Renal cortex interstitium (tissue), 11 donors: ENCODE measurements around the gene ALDH1L2. TPM values are rescaled to one million over a fixed set of nuclear protein-coding genes. Genes with fewer than 3 reads are reported as not detected.

Source experiments
- DNase-seq, 11 donors: peaks; one replicate each; pipeline ENCODE4 v3.0.0-alpha.2; 2013; ENCODE audit warnings: low read depth in 9 of 11, low spot score in 4 of 11; ENCODE audit errors: extremely low read depth in 1 of 11
- polyA plus RNA-seq, 3 donors: library from polyadenylated mRNA; unstranded; fragments of 120-200 nt; gene quantifications; one replicate each; pipeline ENCODE4 v1.2.1, GENCODE V29; 2013; ENCODE audit not compliant: insufficient read length in 3 of 3

The ALDH1L2 gene
- polyA plus RNA-seq, 3 donors = 0.53 to 1.5 (median 0.78) TPM

DNA sequence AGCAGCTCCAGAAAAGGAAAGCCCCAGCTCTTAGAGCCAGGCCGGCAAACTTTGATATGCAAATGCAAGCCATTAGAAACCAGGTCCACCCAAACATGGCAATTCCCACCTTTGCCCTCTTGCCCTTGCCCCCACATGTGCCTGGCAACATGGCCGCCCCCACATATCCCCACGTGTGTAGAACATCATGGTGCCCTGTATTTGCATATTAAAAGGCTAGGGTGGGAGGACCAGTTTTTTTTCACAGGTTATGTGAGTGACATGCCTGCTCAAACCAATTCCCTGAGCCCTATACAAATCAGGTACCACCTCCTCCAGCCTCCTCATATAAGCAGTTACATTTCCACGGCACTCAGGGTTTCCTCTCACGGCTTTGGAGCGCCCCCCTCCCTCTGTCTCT lies 6.1 kb upstream of the ALDH1L2 start:
- no peak for DNase-seq

DNA sequence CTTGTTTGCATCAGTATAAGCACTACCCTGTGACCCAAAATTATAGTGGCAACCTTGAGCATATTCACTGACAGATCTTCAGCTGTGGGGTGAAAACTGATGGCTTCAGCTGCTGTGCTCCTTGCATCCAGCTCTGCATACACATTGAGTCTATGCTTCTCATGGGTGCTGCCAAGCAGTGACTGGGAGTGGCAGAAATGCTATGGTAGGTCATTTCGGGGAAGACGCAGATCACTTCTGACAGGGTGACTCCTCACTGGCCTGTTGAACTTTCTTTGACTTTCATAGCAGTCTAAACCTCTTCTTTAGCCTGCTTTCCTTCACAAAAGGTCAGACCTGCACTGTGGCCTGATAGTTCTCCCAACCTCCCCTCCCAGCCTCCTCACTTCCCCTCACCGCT lies 5.6 kb upstream of the ALDH1L2 start:
- DNase-seq = no peak

DNA sequence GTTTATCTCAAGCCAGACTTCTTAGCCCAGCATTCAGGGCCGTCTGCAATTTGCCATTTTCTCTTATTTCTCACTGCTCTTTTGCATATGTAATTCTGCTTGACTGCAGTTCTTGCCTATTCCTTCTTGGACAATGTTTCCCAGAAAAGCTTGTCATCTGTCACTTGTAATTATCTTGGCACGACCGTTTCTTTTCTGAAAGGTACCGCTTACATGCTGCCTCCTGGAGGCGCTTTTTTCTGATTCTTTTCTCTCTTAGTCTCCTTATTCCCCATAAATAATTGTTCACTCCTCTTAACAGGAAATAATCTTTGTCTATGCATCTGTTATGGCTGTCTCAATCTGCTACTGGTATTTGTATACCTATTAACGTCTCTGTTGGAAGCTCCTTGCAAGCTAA lies 1.2 kb upstream of the ALDH1L2 start:
- no peak for DNase-seq

DNA sequence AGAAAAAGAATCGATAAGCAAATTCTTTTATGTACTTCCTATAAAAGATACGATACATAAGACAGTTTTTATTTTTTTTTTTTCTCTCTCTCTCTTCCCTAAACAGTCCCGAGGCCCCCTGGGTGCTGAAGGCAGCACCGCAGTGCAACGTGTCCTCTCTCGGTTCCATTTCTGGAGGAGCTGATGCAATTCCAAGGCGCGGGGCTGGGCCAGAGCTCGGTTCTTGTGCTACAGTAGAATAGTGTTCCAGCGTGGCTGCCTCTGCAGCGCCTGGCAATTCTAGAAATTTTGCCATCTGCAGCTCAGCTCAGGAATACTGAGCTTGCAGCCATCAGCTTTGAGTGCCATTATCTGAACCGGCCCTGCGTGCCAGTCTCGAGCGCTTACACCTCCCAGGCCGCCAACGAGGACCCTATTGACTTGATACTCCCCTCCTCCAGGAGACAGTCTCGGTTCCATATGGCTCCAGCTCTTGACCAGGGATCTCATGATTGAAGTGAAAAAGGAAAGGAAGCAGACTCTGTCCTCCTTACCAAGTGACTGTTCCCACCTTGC lies 630 bp downstream of the ALDH1L2 start:
- no peak for DNase-seq

DNA sequence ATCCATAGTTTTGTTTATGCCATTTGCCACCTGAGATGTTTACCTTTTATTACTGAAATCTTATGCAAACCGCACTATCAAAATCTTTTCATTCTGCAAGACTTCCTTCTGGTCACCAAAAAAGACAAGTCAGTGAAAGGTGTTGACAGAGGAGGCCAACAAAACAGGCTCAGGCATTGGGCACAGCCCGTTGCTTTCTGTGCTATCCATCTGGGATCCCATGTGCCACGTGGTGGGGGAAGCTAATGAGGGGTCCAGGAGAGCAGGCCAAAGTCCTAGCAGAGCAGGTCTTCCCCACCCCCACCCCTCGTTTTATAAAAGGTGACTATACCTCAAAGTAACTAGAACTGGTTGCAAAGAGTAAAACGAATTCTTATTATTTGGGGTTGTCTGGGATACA lies 1.2 kb downstream of the ALDH1L2 start:
- no peak for DNase-seq

DNA sequence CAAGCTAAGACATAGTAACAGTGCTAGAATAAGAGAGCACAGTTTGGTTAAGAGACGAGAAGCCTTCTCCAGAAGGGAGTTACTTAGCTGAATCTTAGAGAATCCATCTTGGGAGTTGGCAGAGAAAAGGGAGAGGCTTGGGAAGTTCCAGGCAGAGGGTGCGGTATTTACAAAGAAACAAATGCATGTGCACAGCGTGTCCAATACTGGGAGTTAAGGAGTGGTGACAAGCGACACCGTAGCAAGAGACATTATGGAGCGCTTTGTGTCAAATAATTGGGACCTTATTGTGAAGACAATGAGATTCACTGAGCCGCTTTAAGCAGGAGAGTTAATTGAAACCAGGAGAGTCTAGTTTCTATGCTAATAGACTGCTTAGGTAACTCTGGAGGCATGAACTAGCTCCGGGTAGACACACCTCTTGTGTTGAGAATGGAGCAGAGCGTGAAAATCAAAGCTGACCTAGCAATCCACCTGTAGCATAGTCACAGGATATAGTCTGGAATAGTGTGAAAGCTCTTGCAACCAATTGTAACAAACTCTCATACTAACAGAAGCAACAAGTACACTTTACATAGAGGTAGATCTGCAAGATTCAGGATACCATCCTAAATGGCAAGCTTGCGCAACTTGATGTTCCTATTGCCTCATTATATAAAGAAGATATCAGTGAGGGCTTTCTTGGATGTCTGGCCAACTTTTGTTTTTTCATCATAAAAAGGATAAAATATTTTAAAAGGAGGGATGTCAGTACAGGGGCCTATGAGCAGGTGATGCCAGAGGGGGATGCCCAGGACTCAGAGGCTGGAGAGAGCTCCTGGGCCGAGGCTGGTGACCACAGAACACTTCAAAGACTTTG lies 5.3 kb downstream of the ALDH1L2 start:
- DNase-seq = no peak

DNA sequence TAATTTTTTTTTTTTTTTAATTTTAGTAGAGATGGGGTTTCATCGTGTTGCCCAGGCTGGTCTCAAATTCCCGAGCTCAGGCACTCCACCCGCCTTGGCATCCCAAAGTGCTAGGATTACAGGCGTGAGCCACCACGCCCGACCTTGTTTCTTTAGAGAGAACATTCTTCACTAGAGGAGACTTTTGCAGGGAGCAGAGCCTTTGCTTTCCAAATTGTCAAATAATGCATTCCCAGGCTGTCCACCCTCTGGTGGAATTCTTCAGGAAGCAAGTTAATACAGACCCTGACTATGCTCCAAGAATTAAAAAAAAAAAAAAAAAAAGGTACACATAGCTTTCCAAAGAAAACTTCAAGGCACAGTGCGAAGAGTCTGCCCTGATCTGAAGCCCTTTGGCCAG lies 6.8 kb downstream of the ALDH1L2 start:
- DNase-seq = no peak

DNA sequence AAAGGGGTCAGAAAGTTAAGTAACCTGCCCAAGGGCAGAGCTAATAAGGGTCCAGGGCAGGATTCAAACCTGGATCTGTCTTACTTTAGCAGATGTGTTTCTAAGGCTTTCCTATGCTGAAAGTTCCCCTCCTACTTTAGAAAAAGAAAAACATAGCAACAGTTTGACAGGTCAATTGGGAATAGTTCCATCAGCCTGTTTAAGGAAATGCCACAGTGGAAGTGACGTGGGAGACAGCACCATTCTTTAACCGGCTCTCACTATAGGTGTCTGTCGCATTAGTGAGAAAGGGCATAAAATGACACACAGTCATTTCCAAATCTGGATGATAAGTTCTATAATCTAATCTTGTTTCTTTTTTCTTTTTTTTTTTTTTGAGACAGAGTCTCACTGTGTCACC lies 7.3 kb downstream of the ALDH1L2 start:
- DNase-seq = no peak

DNA sequence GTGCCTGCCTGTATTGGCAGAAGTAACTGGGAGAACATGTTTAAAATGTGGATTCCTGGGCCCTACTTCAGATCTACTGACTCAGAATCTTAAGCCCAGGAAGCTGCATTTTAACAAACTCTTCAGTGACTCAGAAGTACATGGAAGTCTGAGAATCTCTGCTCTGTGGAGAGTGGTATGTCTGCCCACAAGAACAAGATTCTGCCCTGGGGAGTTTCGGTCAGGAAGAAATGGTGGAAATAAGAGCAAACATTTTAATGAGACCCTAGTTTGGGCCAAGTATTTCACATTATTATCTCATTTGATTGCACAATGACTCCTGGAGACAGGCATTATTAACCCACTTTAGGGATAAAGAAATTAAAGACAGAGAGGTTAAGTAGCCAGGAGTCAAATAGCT lies 8.2 kb downstream of the ALDH1L2 start:
- no peak for DNase-seq

DNA sequence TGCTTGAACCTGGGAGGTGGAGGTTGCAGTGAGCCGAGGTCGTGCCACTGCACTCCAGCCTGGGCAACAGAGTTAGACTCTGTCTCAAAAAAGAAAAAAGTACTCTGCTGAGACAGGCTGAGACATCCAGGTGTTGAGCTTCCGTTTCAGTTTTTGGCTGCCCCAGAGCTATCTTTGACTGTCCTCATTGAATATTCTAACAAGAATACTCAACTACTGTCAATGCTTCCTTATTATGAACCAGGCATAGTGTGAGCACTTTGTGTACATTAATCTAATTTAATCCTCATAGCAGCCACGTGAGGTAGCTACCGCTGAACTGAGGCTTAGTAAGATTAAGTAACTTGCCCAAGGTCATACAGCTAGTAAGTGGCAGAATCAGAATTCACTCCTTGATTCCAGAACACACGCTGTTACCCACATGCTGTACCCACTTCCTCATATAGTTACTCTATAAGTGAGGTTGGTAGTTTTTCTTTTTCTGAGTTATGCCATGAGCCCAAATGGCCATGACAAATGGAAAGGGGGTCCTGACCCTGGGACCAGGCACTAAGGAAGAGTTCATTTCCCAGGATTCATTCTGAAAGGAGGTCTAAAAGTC lies 11.3 kb downstream of the ALDH1L2 start:
- DNase-seq = no peak

DNA sequence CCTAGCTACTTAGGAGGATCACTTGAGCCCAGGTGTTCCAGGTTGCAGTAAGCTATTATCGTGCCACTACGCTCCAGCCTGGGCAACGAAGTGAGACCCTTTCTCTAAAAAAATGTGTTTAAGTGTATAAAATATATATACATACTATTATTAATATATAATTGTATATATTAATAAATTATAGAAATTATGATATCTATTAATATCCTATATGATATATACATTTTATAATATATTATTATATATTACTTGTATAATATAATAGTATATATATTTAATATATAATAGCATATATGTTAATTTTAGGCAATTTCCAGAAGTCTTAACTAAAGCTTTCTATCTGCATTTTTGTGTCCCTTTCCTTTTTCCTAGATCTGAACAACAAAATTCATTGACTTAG lies 12.3 kb downstream of the ALDH1L2 start:
- DNase-seq = no peak

DNA sequence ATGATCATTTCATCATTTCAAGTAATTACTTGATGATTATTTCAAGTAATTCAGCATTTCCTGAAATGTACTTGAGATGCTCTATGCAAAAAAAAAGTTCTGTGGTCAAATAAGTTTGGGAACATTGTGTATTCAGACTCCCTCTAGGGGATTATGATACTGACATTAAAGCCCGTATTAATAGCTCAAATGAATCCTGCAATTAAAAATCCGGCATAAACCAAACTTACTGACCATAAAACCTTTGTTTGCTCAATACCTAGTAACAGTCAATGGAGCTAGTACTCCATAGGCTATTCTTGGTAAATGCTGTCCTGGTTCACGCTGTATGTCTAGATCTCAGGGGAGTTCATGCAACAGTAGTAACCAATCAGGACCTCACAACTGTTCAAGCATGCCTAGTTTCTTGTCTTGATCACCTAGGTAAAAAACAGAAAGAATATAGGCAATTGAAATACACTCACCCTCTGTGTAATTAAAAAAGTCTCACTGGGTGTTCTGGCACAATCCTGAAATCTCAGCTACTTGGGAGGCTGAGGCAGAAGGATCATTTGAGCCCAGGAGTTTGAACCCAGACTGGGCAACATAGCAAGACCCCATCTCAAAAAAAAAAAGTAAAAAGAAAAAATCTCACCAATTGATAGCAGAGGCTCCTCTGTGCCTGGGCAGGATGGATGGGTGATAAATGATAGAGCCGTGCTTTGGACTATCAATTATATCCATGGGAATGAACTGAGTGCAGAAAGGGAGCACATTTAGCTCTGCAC lies 14.1 kb downstream of the ALDH1L2 start:
- no peak for DNase-seq

DNA sequence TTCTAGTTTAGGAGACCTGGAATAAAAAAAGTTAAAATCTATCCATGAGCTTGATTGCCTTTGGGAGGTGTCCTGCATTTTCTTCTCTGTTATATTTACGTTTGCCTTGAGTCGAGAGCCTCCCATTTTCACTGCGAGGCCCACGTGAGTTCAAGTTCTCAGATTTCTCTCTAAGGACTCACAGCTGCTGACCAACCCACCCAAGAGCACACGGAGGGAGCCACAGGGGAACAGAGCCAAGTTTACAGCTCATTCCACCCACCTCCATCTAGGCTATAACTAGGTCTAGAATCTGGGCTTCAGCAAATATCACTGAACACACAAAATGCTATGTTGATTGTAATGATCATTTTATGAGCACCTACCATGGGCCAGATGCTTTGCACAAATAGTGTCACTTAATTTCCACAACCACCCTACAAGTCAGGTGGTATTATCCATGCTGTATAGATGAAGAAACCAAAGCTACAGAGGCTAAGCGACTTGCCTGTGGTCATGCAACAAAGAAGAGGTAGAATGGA lies 16.7 kb downstream of the ALDH1L2 start:
- DNase-seq = no peak

DNA sequence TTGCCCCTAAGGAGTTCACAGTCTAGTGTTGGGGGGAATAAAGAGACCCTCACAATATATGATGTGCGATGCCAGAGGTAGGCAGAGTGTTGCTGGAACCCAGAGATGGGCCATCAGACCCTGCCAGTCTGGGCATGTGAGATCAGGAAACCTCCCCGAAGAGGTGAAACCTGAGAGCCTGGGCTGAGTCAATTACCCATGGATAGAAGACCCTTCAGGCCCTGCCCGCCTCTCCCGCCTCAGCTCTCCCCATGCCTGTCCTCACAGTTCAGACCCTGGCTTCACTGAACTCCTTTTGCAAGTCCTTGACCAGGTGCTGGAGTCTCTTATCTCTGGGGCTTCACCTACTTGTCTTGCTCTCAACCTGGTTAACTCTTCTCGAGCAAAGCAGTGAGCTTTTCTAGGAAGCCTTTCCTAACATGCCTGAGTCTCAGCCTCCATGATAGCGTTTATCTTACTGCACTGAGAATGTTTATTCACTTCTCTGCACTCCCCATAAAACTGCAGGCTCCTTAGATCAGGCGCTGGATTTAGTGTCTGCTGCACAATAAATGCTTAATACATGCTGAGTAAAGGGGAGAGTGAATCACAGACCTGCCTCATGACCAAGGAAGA lies 19.6 kb downstream of the ALDH1L2 start:
- peak in 3 of 11 donors; percentile 21 to 41 (median 32) for DNase-seq

DNA sequence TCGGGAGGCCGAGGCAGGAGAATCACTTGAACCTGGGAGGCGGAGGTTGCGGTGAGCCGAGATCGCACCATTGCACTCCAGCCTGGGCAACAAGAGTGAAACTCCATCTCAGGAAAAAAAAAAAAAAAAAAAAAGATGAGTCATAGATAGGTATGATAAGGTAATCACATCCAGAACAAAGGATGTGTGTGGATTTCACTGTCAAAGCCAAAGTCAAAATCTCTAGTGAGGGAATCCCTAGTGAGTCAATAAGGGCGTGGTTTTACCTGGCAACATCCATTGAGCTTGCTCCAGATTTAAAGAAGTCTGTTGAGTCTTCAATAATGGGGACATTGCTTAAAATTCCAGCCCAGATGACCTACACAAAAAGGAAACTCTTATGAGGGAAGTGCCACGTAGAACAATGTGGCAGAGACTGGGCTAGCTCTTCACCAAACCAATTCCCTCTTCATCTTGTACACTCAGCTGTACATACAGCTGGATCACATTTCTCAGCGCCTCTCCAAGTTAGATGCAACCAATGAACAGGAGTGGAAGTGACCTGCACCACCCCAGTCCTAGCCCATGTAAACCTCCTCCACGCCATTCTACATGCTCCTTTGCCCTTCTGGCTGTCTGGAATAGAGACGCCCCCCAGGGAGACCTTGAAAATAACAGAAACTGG lies 23.4 kb downstream of the ALDH1L2 start:
- DNase-seq = no peak

DNA sequence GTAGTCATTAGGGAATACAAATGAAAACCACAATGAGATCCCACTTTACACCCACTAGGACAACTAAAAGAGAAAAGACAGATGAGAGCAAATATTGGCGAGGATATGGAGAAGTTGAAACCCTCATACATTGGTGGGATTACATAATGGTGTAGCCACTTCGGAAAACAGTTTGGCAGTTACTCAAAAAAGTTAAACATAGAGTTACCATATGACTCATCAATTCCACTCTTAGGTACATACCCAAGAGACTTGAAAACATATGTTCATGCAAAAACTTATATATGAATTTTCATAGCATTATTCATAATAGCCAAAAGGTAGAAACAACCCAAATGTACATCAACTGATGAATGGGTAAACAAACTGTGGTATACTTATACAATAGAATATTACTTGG lies 27.1 kb downstream of the ALDH1L2 start:
- DNase-seq = no peak

DNA sequence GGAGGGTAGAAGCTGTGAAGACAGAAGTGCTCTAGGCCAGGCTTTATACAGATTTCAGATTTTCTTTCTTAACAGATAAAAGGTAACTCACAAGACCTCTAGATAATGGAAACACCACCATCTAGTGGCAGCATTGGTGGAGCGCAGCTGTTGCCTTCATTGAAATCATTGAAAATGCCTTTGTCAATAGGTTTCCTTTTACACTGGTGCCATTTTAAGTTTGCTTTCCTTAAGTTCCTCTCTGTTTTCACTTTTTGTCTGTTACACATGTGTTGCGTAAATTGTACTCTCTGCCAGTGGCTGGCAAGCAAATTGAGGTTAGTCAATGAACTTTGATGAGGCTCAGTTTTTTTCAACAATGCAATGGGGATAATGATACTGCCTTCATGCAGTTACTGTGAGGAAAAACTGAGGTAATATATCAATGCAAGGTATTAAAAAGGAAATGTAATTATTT lies 31.1 kb downstream of the ALDH1L2 start:
- peak; percentile 40 to 81 (median 51) for DNase-seq

DNA sequence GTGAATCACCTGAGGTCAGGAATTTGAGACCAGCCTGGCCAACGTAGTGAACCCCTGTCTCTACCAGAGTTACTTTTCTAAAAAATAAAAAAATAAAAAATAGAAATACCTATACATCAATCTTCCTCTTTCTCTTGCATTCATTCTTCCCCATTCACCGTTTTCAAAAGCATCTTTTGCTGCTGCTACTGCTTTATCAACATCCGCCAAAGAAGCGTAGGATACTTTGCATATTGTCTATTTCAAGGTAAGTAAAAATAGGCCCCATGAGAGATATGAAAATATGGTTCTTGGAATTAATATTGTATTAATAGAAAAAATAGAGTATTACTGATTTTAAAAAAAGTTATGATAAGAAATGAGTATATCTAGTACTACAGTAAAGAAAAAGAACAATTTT lies 32.3 kb downstream of the ALDH1L2 start:
- DNase-seq = no peak

DNA sequence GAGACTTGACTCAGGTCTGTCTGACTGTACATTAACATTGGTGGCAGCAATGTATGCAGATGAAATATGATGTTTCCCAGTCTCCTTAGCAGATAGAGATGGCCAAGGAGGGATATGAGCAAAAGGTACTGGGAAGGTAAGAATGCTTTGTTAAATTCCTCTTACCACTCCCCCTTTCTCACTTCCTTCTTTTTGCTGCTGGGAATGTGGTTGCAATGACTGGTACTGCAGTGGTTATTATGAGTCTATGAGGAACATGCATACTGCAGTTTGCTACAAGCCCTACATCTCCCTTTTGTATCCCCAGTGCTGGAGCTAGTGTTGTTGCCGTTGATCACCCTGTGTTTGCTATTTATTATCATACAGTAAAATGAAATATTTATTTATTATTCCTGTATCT lies 35.9 kb downstream of the ALDH1L2 start:
- DNase-seq = no peak
